T-cell (primary cell): ENCODE results near the gene DBP. TPM values are rescaled to one million over a fixed set of nuclear protein-coding genes. Genes with fewer than 3 reads are reported as not detected.

Experiments used
- ATAC-seq, 4 experiments: fragments of 200-7000 bp in 3 of 4; fragments of 150-1000 bp in 1 of 4; cut with Tn5 transposase; replicated peaks in 1 of 4; 1 replicate in 3 of 4; 2 replicates in 1 of 4; pipeline ENCODE4 v1.10.0; 2021; ENCODE audit warnings: moderate library complexity in 3 of 4, mild to moderate bottlenecking in 2 of 4, moderate number of reproducible peaks in 1 of 4
- CTCF ChIA-PET, 2 donors: fragments of 300-600 bp; sonication (Branson Sonifier 250); formaldehyde crosslinking; loops; one replicate each; lab custom pipeline; 2022; ENCODE audit warnings: antibody characterized with exemption in 2 of 2; lab: Charles Lee
- POLR2A ChIA-PET, 2 donors: fragments of 300-600 bp; sonication (Branson Sonifier 250); formaldehyde crosslinking; loops; one replicate each; lab custom pipeline; 2022; ENCODE audit warnings: antibody characterized with exemption in 2 of 2; lab: Charles Lee
- DNase-seq, 35 experiments: peaks; one replicate each; pipeline versions ENCODE4 v3.0.0 to v3.0.0-alpha.2; 2013 to 2023
- H3K27ac ChIP-seq: one replicate; pipeline ENCODE4 v1.5.1; 2013; ENCODE audit warnings: low read length
- H3K27me3 ChIP-seq, 2 experiments: replicated peaks in 1 of 2; 1 replicate in 1 of 2; 2 replicates in 1 of 2; pipeline versions ENCODE4 v1.6.1 to v1.7.0; 2013; ENCODE audit warnings: low read length in 1 of 2, mixed read lengths in 1 of 2; ENCODE audit not compliant: control insufficient read depth in 2 of 2, insufficient read depth in 2 of 2; ENCODE audit errors: extremely low read depth in 1 of 2
- H3K36me3 ChIP-seq, 2 donors: 1 replicate in 1 of 2; 2 replicates in 1 of 2; pipeline versions ENCODE4 v1.6.1 to v1.7.0; 2013; ENCODE audit warnings: low read length in 1 of 2; ENCODE audit not compliant: control insufficient read depth in 2 of 2, insufficient read depth in 1 of 2; ENCODE audit errors: extremely low read depth in 1 of 2
- H3K4me1 ChIP-seq, 2 experiments: 1 replicate in 1 of 2; 2 replicates in 1 of 2; pipeline versions ENCODE4 v1.6.1 to v1.7.0; 2013; ENCODE audit warnings: low read length in 2 of 2, mixed read lengths in 1 of 2; ENCODE audit not compliant: insufficient read depth in 2 of 2, control insufficient read depth in 1 of 2; ENCODE audit errors: extremely low read depth in 1 of 2
- H3K4me3 ChIP-seq, 2 donors: 1 replicate in 1 of 2; 2 replicates in 1 of 2; pipeline versions ENCODE4 v1.5.1 to v1.7.0; 2013; ENCODE audit warnings: mild to moderate bottlenecking in 2 of 2, low read length in 1 of 2, moderate library complexity in 1 of 2; ENCODE audit not compliant: control insufficient read depth in 1 of 2; ENCODE audit errors: extremely low read depth in 1 of 2
- H3K9me3 ChIP-seq: 2 replicates; pipeline ENCODE4 v1.7.0; 2013
- H3K27ac Mint-ChIP-seq, 2 donors: one replicate each; pipeline ENCODE4 v1.8.0; 2020 to 2021; ENCODE audit warnings: mild to moderate bottlenecking in 2 of 2, mixed read lengths in 2 of 2
- H3K27me3 Mint-ChIP-seq, 2 donors: one replicate each; pipeline ENCODE4 v1.8.0; 2021 to 2022; ENCODE audit warnings: mixed read lengths in 2 of 2
- H3K36me3 Mint-ChIP-seq: one replicate; pipeline ENCODE4 v1.8.0; 2021; ENCODE audit warnings: mixed read lengths
- H3K4me1 Mint-ChIP-seq, 3 donors: one replicate each; pipeline ENCODE4 v1.8.0; 2020 to 2022; ENCODE audit warnings: mixed read lengths in 3 of 3, mild to moderate bottlenecking in 1 of 3
- H3K4me3 Mint-ChIP-seq, 3 donors: one replicate each; pipeline ENCODE4 v1.8.0; 2020 to 2022; ENCODE audit warnings: mild to moderate bottlenecking in 3 of 3, mixed read lengths in 3 of 3, moderate library complexity in 3 of 3
- H3K9me3 Mint-ChIP-seq, 3 donors: one replicate each; pipeline ENCODE4 v1.8.0; 2020 to 2022; ENCODE audit warnings: mixed read lengths in 3 of 3
- WGBS: methylation state at CpG from one replicate; pipeline ENCODE4 v1.1.5; 2013; ENCODE audit warnings: missing lambda C conversion rate; ENCODE audit not compliant: insufficient coverage; 5-methylcytosine and 5-hydroxymethylcytosine counted together
- total RNA-seq, 35 experiments: library from RNA in 6 of 35; stranded (reverse) in 6 of 35; fragments of 120-200 nt in 1 of 35; gene quantifications; one replicate each; pipeline versions ENCODE4 v1.2.1 to v1.2.4 and lab custom pipeline; 2013 to 2026

The DBP gene
- total RNA-seq, 5 donors from 2014 or later (not counting 1 experiment from before 2014, with no cell fraction given): 24.5 to 57.2 (median 56.0) TPM

DNA sequence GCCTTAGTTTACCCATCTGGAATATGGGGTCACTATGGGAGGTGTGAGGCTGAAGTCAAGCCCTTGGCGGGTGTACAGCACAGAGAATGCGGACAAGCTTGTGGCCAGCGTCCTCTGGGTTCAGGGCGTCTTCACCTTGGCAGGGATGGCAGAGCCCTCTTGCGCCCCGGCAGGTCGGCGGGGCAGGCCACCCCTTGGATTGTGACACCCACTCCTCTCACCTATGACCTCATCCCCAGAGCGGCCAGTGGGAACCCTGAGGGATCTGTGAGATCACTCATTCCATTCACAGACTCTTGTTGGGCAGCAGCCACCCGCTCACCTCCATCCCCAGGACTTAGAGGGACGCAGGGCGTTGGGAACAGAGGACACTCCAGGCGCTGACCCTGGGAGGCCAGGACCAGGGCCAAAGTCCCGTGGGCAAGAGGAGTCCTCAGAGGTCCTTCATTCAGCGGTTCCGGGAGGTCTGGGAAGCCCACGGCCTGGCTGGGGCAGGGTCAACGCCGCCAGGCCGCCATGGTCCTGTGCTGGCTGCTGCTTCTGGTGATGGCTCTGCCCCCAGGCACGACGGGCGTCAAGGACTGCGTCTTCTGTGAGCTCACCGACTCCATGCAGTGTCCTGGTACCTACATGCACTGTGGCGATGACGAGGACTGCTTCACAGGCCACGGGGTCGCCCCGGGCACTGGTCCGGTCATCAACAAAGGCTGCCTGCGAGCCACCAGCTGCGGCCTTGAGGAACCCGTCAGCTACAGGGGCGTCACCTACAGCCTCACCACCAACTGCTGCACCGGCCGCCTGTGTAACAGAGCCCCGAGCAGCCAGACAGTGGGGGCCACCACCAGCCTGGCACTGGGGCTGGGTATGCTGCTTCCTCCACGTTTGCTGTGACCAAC is 30.5 kb downstream of the DBP start, which contains the start of gene SPACA4:
Gene SPACA4, plus strand, starts transcription at position 280 of the 896 bp plus-strand sequence. Its CDS starts 237 bp downstream, at position 517.
- no peaks in the 10 kb centered on the region for H3K27me3 ChIP-seq
- no peaks in the 10 kb centered on the region for H3K9me3 ChIP-seq
- peaks cover 4 to 7% (median 5%) of the 10 kb centered on the region in 3 donors for H3K4me1 Mint-ChIP-seq
- no peaks in the 10 kb centered on the region for H3K27me3 Mint-ChIP-seq
- no peak within 1 kb of the TSS for H3K4me3 ChIP-seq
- no peak within 1 kb of the TSS for H3K27ac Mint-ChIP-seq
- 87% methylated on average over 34 of the region's 39 CpGs for WGBS
- H3K27ac ChIP-seq: no peak within 1 kb of the TSS
- no peaks in the 10 kb centered on the region for H3K36me3 Mint-ChIP-seq
- ChIA-PET POLR2A (no interaction called here), CTCF (interaction anchor here in 1 of 2 donors (0.7 kb wide), 1 partner anchor 79 kb away, joined by 3 read pairs; no protein-coding TSS in a partner anchor)
- H3K36me3 ChIP-seq: no peaks in the 10 kb centered on the region
- DNase-seq (no peak), ATAC-seq (no peak)
- H3K4me1 ChIP-seq: peaks cover 0 to 10% of the 10 kb centered on the region in 2 experiments
- H3K9me3 Mint-ChIP-seq: no peaks in the 10 kb centered on the region
- no peak within 1 kb of the TSS for H3K4me3 Mint-ChIP-seq

DNA sequence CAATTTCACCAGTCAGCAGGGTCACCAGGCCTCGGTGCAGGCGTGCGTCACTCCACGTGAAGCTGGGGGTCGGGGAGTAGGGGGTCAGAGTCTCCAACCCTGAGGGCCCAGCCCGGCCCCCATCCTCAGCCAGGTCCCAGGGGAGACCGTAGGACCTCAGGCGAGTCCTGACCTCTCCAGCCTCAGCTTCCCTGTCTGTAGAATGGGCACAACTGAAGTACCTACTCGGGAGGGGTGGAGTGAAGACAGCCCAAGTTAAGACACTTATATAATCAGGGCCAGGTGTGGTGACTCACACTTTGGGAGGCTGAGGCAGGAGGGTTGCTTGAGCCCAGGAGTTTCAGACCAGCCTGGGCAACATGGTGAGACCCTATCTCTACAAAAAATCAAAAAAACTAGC is 33.3 kb downstream of the DBP start:
- ChIA-PET CTCF (no interaction called here), POLR2A (no interaction called here)
- Histone ChIP-seq H3K27me3 (peaks cover 0 to 14% of the 10 kb centered on the region in 2 experiments), H3K4me1 (peaks cover 0 to 6% of the 10 kb centered on the region in 2 experiments), H3K4me3 (no peak overlapping the region), H3K9me3 (no peaks in the 10 kb centered on the region), H3K36me3 (no peaks in the 10 kb centered on the region), H3K27ac (no peak overlapping the region)
- H3K4me3 Mint-ChIP-seq: no peak overlapping the region
- DNase-seq (no peak), ATAC-seq (no peak)
- H3K36me3 Mint-ChIP-seq: no peaks in the 10 kb centered on the region
- H3K9me3 Mint-ChIP-seq: no peaks in the 10 kb centered on the region
- no peak overlapping the region for H3K27ac Mint-ChIP-seq
- peaks cover 3 to 4% (median 3%) of the 10 kb centered on the region in 3 donors for H3K4me1 Mint-ChIP-seq
- 87% methylated on average over 7 of the region's 9 CpGs for WGBS
- H3K27me3 Mint-ChIP-seq: no peaks in the 10 kb centered on the region

DNA sequence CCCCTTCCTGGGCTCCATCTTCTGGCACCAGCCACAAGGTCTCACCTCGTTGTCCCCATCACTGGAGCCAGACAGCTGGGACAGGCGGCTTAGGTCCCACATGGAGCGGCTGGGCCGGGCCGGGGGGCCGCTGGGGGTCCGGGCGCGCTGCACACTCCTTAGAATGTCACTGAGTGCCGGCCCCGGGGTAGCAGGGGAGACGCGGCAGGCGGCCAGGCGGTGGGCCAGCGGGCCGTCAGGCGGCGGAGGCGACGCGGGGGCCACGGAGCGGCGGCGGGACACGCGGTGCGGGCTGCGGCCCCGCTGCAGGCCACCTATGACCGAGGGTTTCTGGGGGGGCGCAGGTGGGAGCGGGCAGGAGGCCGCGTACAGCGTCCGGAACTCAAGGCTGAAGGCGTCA is 33.7 kb downstream of the DBP start:
- POLR2A ChIA-PET: no interaction called here

DNA sequence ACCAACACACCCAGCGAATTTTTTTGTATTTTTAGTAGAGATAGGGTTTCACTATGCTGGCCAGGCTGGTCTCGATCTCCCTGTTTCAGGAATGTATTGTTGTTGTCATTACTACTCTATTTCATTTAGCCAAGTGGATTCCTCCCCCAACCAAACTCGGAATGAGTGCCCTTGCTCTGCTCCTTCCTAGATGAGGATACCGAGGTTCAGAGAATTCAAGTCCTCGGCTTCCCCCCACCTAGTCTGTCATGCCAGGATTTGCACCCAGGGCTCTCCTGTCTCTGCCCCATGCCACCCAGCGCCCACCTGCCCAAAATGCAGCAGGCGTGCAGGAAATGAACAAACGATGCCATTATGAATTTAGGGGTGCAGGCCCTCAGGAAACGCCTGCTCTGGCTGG is 34.2 kb downstream of the DBP start:
- H3K27ac ChIP-seq: no peak overlapping the region
- ATAC-seq: no peak
- H3K27me3 Mint-ChIP-seq: no peaks in the 10 kb centered on the region

More for the DNA sequence above, 33.7 kb downstream of the DBP start:
- H3K36me3 Mint-ChIP-seq: no peaks in the 10 kb centered on the region
- H3K4me3 Mint-ChIP-seq: no peak overlapping the region
- H3K4me1 Mint-ChIP-seq: peaks cover 0 to under 1% (median 0%) of the 10 kb centered on the region in 3 donors
- no peaks in the 10 kb centered on the region for H3K9me3 Mint-ChIP-seq
- CTCF ChIA-PET: no interaction called here
- Histone ChIP-seq H3K36me3 (no peaks in the 10 kb centered on the region), H3K27ac (no peak overlapping the region), H3K4me1 (peaks cover 0 to 2% of the 10 kb centered on the region in 2 experiments), H3K27me3 (peaks cover 0 to 18% of the 10 kb centered on the region in 2 experiments), H3K9me3 (no peaks in the 10 kb centered on the region), H3K4me3 (no peak overlapping the region)
- ATAC-seq (no peak), DNase-seq (no peak)
- no peak overlapping the region for H3K27ac Mint-ChIP-seq
- H3K27me3 Mint-ChIP-seq: no peaks in the 10 kb centered on the region
- 95% methylated on average over 31 of the region's 39 CpGs for WGBS

DNA sequence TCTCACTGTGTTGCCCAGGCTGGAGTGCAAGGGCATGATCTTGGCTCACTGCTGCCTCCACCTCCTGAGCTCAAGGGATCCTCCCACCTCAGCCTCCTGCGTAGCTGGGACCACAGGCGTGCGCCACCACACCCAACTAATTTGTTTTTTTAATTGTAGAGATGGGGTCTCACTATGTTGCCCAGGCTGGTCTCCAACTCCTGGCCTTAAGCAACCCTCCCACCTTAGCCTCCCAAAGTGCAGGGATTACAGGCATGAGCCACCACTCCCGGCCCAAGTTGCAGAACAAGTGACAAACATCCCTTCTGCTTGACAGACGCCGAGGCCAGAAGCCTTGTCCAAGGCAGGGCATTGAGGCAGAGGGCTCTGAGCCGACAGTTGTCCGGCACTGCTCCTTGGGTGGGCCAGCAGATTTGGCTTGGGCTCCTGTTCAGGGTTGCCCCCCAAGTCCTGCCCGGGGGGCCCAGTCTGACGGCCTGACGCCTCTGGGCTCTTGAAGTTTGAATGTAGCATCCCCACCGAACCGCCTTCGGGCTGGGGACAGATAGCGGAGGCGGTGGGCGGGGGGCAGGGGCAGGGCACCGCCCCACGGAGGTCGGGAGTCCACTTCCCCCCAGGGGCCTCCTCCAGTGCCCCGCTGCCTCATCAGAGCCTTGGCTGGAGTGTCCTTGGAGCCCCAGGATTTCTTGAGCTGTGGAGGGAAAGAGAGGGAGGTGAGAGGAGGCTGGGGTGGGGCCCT is 36.3 kb downstream of the DBP start:
- DNase-seq (no peak), ATAC-seq (no peak)
- POLR2A ChIA-PET: interaction anchor here in 1 of 2 donors (0.6 kb wide), 1 partner anchor 433 kb away, joined by 10 read pairs; no protein-coding TSS in a partner anchor
- no peak overlapping the region for H3K27ac Mint-ChIP-seq
- H3K4me1 ChIP-seq: peaks cover 0 to 22% of the 10 kb centered on the region in 2 experiments
- H3K36me3 Mint-ChIP-seq: no peaks in the 10 kb centered on the region
- no peaks in the 10 kb centered on the region for H3K9me3 Mint-ChIP-seq
- H3K36me3 ChIP-seq: no peaks in the 10 kb centered on the region
- no peak overlapping the region for H3K4me3 ChIP-seq
- H3K27me3 Mint-ChIP-seq: no peaks in the 10 kb centered on the region
- CTCF ChIA-PET: no interaction called here
- H3K27me3 ChIP-seq: peaks cover 0 to 20% of the 10 kb centered on the region in 2 experiments
- no peak overlapping the region for H3K4me3 Mint-ChIP-seq
- H3K4me1 Mint-ChIP-seq: peaks cover 0 to 13% (median 6%) of the 10 kb centered on the region in 3 donors
- no peak overlapping the region for H3K27ac ChIP-seq
- 89% methylated on average over 15 of the region's 21 CpGs for WGBS
- no peaks in the 10 kb centered on the region for H3K9me3 ChIP-seq

More for the DNA sequence above, 34.2 kb downstream of the DBP start:
- Histone ChIP-seq H3K9me3 (no peaks in the 10 kb centered on the region), H3K4me1 (peaks cover 0 to 2% of the 10 kb centered on the region in 2 experiments), H3K4me3 (no peak overlapping the region), H3K36me3 (no peaks in the 10 kb centered on the region), H3K27me3 (peaks cover 0 to 20% of the 10 kb centered on the region in 2 experiments)
- DNase-seq: no peak
- 83% methylated on average over 5 of the region's 9 CpGs for WGBS
- no peak overlapping the region for H3K27ac Mint-ChIP-seq
- no peaks in the 10 kb centered on the region for H3K9me3 Mint-ChIP-seq
- H3K36me3 Mint-ChIP-seq: no peaks in the 10 kb centered on the region
- H3K4me3 Mint-ChIP-seq: no peak overlapping the region
- ChIA-PET CTCF (no interaction called here), POLR2A (interaction anchor here (0.6 kb wide), 2 partner anchors 19 to 66 kb away, joined by 5 to 11 read pairs; no protein-coding TSS in a partner anchor)
- no peaks in the 10 kb centered on the region for H3K4me1 Mint-ChIP-seq
